ENCODE results near the gene HPSE2. TPM values are rescaled to one million over a fixed set of nuclear protein-coding genes. Genes with fewer than 3 reads are reported as not detected.

Gene HPSE2
- total and polyA plus RNA-seq, 2 of the 8 experiments (the other 6 are each of a cell fraction or from before 2014, with no cell fraction given), result 0.41 to 0.58 TPM

GRCh38 chr10:98636921-98637329 is 598.7 kb downstream of the HPSE2 start:
- H2BK5ac ChIP-seq (ENCODE audit: low read depth, low read length), result no peak overlapping the region
- H4K91ac ChIP-seq (replicated peaks; ENCODE audit: insufficient read length, low read length), result no peak overlapping the region
- no peak overlapping the region for H3K14ac ChIP-seq (ENCODE audit: insufficient read length)
- no peak overlapping the region for H2BK20ac ChIP-seq (ENCODE audit: low read length)
- no peaks in the 10 kb centered on the region for H3K36me3 ChIP-seq (ENCODE audit: control insufficient read depth in 2 of 4, insufficient read depth in 4 of 4, low read length in 3 of 4)
- H2AK5ac ChIP-seq (ENCODE audit: low read depth, low read length), result no peak overlapping the region
- H3K27ac ChIP-seq (ENCODE audit: low read depth, low read length), result no peak overlapping the region
- H3K4me2 ChIP-seq (ENCODE audit: insufficient read depth in 1 of 2, low read depth in 2 of 2, low read length in 2 of 2), result no peak overlapping the region
- H2AFZ ChIP-seq (ENCODE audit: low read length), result no peak overlapping the region
- H2BK120ac ChIP-seq (replicated peaks; ENCODE audit: low read depth, low read length), result no peak overlapping the region
- no peak overlapping the region for H3K9ac ChIP-seq (replicated peaks in 1 of 4; ENCODE audit: extremely low read depth in 1 of 4, low read depth in 3 of 4, low read length in 3 of 4)
- no peaks in the 10 kb centered on the region for H3K79me1 ChIP-seq (ENCODE audit: low read depth, low read length)
- H3K4ac ChIP-seq (replicated peaks; ENCODE audit: insufficient read length, low read depth, low read length), result no peak overlapping the region
- H3K4me1 ChIP-seq (replicated peaks in 1 of 4; ENCODE audit: control insufficient read depth in 3 of 4, insufficient read depth in 4 of 4, low read length in 3 of 4), result peaks cover 0 to 2% (median 0%) of the 10 kb centered on the region in 4 experiments; a peak in 1 of 7 replicates
- H3K18ac ChIP-seq (ENCODE audit: extremely low read depth, low read length), result no peak overlapping the region
- no peak for DNase-seq (ENCODE audit: low read depth in 1 of 2, low spot score in 2 of 2)
- ChIA-PET POLR2A (ENCODE audit: partially characterized antibody) (no interaction called here), CTCF (ENCODE audit: partially characterized antibody) (interaction anchor here (1.4 to 1.5 kb wide), 2 partner anchors 169 to 211 kb away, joined by 4 to 5 read pairs; no protein-coding TSS in a partner anchor)
- H2BK15ac ChIP-seq (ENCODE audit: low read length), result no peak overlapping the region
- no peaks in the 10 kb centered on the region for H3K79me2 ChIP-seq (ENCODE audit: control insufficient read depth in 1 of 2, insufficient read depth in 2 of 2, low read length in 2 of 2)
- H4K5ac ChIP-seq (ENCODE audit: insufficient read length, low read depth, low read length), result no peak overlapping the region
- FAIRE-seq, result no peak
- no peaks in the 10 kb centered on the region for H3K23me2 ChIP-seq (ENCODE audit: low read depth, low read length)
- H3K23ac ChIP-seq (ENCODE audit: insufficient read length), result no peak overlapping the region
- H3K9me3 ChIP-seq (ENCODE audit: insufficient read depth in 2 of 2, low read depth in 1 of 2, low read length in 1 of 2), result no peaks in the 10 kb centered on the region
- H2BK12ac ChIP-seq (ENCODE audit: low read depth, low read length), result no peak overlapping the region
- H4K20me1 ChIP-seq (replicated peaks in 1 of 2; ENCODE audit: control insufficient read depth in 1 of 2, insufficient read depth in 2 of 2, low read length in 2 of 2), result no peaks in the 10 kb centered on the region
- H3K27me3 ChIP-seq (replicated peaks in 1 of 4; ENCODE audit: control insufficient read depth in 3 of 4, extremely low read depth in 1 of 4, insufficient read depth in 3 of 4, low read length in 3 of 4), result no peaks in the 10 kb centered on the region
- no peak overlapping the region for H3K4me3 ChIP-seq (ENCODE audit: extremely low read depth in 1 of 4, insufficient read depth in 2 of 4, low read depth in 3 of 4, low read length in 4 of 4)
- no peak overlapping the region for H4K8ac ChIP-seq (ENCODE audit: extremely low read depth, insufficient read depth, low read length)
- no peak overlapping the region for H3K56ac ChIP-seq (replicated peaks; ENCODE audit: insufficient read length, low read depth, low read length)
- TF ChIP-seq RXRA (IDR thresholded peaks at IDR 0.05; ENCODE audit: insufficient read depth, low read depth, low read length), result no peak
- no peak for TF ChIP-seq CBX8 (IDR thresholded peaks at IDR 0.05; ENCODE audit: borderline replicate concordance, low read depth, low read length)
- TF ChIP-seq SP4 (IDR thresholded peaks at IDR 0.05; ENCODE audit: low read length), result no peak

Data from H1 (cell line).